Tibial nerve (tissue), 4 donors: ENCODE results near the gene AFF2.

Source experiments
- EP300 ChIP-seq, 2 donors: sonication (generic); formaldehyde crosslinking; IDR thresholded peaks; one replicate each; pipeline ENCODE4 v1.6.1; 2017; ENCODE audit warnings: antibody characterized with exemption in 2 of 2, mild to moderate bottlenecking in 1 of 2
- POLR2A ChIP-seq, 2 donors: fragments of 450-650 bp; IDR thresholded peaks; one replicate each; pipeline ENCODE4 v1.6.1; 2017; ENCODE audit warnings: antibody characterized with exemption in 2 of 2, mild to moderate bottlenecking in 2 of 2, moderate library complexity in 2 of 2
- TF ChIP-seq, protein P1 (sequence below), 5 experiments: fragments of 200-600 bp in 3 of 5; fragments of 450-650 bp in 2 of 5; sonication (generic) in 3 of 5; IDR thresholded peaks; one replicate each; pipeline ENCODE4 v1.5.1; 2016 to 2019; ENCODE audit warnings: antibody characterized with exemption in 5 of 5, mild to moderate bottlenecking in 3 of 5, moderate library complexity in 2 of 5

DNA sequence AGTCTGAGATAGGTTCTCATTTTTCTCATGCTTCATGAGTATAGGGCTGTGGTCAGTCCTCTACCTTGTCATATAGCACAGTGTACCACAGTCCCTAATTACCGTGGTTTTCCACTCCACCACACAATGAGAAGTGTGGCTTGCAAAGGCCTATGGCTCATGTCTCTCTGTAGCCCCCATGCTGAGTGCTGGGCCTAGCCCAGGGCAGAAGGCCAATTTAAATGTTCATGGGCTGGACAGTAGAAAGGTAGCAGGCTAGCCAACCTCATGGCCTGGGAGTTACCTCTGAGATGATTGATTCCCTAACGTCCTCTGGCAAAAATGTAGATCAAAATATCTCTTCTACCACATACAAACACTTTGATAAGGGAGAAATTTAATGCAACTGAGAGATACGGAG is 222.5 kb downstream of the AFF2 start:
- TF ChIP-seq POLR2A (IDR thresholded peaks at IDR 0.05) (no peak), EP300 (IDR thresholded peaks at IDR 0.05) (no peak)
- TF ChIP-seq, protein P1, sequence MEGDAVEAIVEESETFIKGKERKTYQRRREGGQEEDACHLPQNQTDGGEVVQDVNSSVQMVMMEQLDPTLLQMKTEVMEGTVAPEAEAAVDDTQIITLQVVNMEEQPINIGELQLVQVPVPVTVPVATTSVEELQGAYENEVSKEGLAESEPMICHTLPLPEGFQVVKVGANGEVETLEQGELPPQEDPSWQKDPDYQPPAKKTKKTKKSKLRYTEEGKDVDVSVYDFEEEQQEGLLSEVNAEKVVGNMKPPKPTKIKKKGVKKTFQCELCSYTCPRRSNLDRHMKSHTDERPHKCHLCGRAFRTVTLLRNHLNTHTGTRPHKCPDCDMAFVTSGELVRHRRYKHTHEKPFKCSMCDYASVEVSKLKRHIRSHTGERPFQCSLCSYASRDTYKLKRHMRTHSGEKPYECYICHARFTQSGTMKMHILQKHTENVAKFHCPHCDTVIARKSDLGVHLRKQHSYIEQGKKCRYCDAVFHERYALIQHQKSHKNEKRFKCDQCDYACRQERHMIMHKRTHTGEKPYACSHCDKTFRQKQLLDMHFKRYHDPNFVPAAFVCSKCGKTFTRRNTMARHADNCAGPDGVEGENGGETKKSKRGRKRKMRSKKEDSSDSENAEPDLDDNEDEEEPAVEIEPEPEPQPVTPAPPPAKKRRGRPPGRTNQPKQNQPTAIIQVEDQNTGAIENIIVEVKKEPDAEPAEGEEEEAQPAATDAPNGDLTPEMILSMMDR (IDR thresholded peaks at IDR 0.05) = no peak
